ENCODE measurements around the gene ZNF493. TPM values are rescaled to one million over a fixed set of nuclear protein-coding genes. Genes with fewer than 3 reads are reported as not detected.

ZNF493 gene
- 10 to 100 TPM; 17.6 to 36.6 (median 25.6) TPM for polyA plus RNA-seq (ENCODE audit: insufficient read length in 4 of 4)

GRCh38 chr19:21396893-21397572, at the start of gene ZNF493:
Gene ZNF493, plus strand, starts transcription at chr19:21397133. Its CDS starts 105 bp downstream, at chr19:21397238.
- peak; percentile 85 to 97 (median 88) for DNase-seq (ENCODE audit: low read depth in 4 of 4, low spot score in 2 of 4)

- no peak for DNase-seq (ENCODE audit: low read depth in 4 of 4, low spot score in 2 of 4)
Measured at GRCh38 chr19:21352830-21353229, 44.1 kb upstream of the ZNF493 start.

GRCh38 chr19:21358768-21359451, 38.0 kb upstream of the ZNF493 start, which contains the start of gene ZNF738:
Gene ZNF738, plus strand, starts transcription at chr19:21359000. Its CDS starts 141 bp downstream, at chr19:21359141.
- DNase-seq (ENCODE audit: low read depth in 4 of 4, low spot score in 2 of 4): peak; percentile 85 to 96 (median 94)

GRCh38 chr19:21362291-21362690, 34.6 kb upstream of the ZNF493 start:
- DNase-seq (ENCODE audit: low read depth in 4 of 4, low spot score in 2 of 4): no peak

- DNase-seq (ENCODE audit: low read depth in 4 of 4, low spot score in 2 of 4): no peak
Measured at GRCh38 chr19:21383980-21384582, 12.9 kb upstream of the ZNF493 start.

GRCh38 chr19:21396121-21396520, 812 bp upstream of the ZNF493 start:
- DNase-seq (ENCODE audit: low read depth in 4 of 4, low spot score in 2 of 4): no peak

GRCh38 chr19:21398851-21399250, 1.9 kb downstream of the ZNF493 start:
- DNase-seq (ENCODE audit: low read depth in 4 of 4, low spot score in 2 of 4): no peak

GRCh38 chr19:21402303-21402985, 5.5 kb downstream of the ZNF493 start:
- no peak for DNase-seq (ENCODE audit: low read depth in 4 of 4, low spot score in 2 of 4)

- no peak for DNase-seq (ENCODE audit: low read depth in 4 of 4, low spot score in 2 of 4)
Measured at GRCh38 chr19:21410166-21410565, 13.2 kb downstream of the ZNF493 start.

GRCh38 chr19:21422244-21422643, 25.3 kb downstream of the ZNF493 start:
- no peak for DNase-seq (ENCODE audit: low read depth in 4 of 4, low spot score in 2 of 4)

- DNase-seq (ENCODE audit: low read depth in 4 of 4, low spot score in 2 of 4): no peak
Measured at GRCh38 chr19:21423057-21424041, 26.4 kb downstream of the ZNF493 start.

- DNase-seq (ENCODE audit: low read depth in 4 of 4, low spot score in 2 of 4): no peak
Measured at GRCh38 chr19:21430675-21431074, 33.7 kb downstream of the ZNF493 start.

- no peak for DNase-seq (ENCODE audit: low read depth in 4 of 4, low spot score in 2 of 4)
Measured at GRCh38 chr19:21432590-21432989, 35.7 kb downstream of the ZNF493 start.

- DNase-seq (ENCODE audit: low read depth in 4 of 4, low spot score in 2 of 4): no peak
Measured at GRCh38 chr19:21434516-21434915, 37.6 kb downstream of the ZNF493 start.

- DNase-seq (ENCODE audit: low read depth in 4 of 4, low spot score in 2 of 4): no peak
Measured at GRCh38 chr19:21434967-21435544, 38.1 kb downstream of the ZNF493 start.

GRCh38 chr19:21439201-21439751, 42.3 kb downstream of the ZNF493 start:
- no peak for DNase-seq (ENCODE audit: low read depth in 4 of 4, low spot score in 2 of 4)

GRCh38 chr19:21440321-21440720, 43.4 kb downstream of the ZNF493 start:
- DNase-seq (ENCODE audit: low read depth in 4 of 4, low spot score in 2 of 4): no peak

GRCh38 chr19:21451187-21451586, 54.3 kb downstream of the ZNF493 start:
- no peak for DNase-seq (ENCODE audit: low read depth in 4 of 4, low spot score in 2 of 4)

- DNase-seq (ENCODE audit: low read depth in 4 of 4, low spot score in 2 of 4): no peak
Measured at GRCh38 chr19:21454901-21455300, 58.0 kb downstream of the ZNF493 start.
